Fibroblast of the aortic adventitia (primary cell): Measurements from ENCODE around the gene GALR3. TPM values are rescaled to one million over a fixed set of nuclear protein-coding genes. Genes with fewer than 3 reads are reported as not detected.
A peak's percentile ranks its signal among the peaks of the same experiment; 100 is the strongest.
"Not testable (repeated sequence)": the region's sequence is repeated elsewhere in the genome, so short reads cannot be mapped to it uniquely, and the experiment has no call there.

Experiments used
- DNase-seq: peaks from one replicate; pipeline ENCODE4 v3.0.0-alpha.2; 2010; ENCODE audit warnings: low read depth
- H3K4me3 ChIP-seq: 2 replicates; pipeline ENCODE4 v1.5.1; 2011; ENCODE audit warnings: low read depth, mild to moderate bottlenecking, control low read depth, low read length, moderate library complexity
- CTCF ChIP-seq: IDR thresholded peaks from 2 replicates; pipeline ENCODE4 v1.5.1; 2011; ENCODE audit warnings: mild to moderate bottlenecking, low read length, control low read depth, inconsistent platforms; ENCODE audit not compliant: insufficient read depth
- total RNA-seq: library from RNA; depleted of rRNA; stranded (reverse); fragments of >200 nt; gene quantifications from 2 replicates; pipeline ENCODE4 v1.2.3, GENCODE V29; 2012; ENCODE audit warnings: low replicate concordance

GALR3 gene
- total RNA-seq, 1 donor = not detected

- H3K4me3 ChIP-seq = no peak overlapping the region
- no peak for TF ChIP-seq CTCF
- DNase-seq = no peak
Observed at GRCh38 chr22:37794376-37794775, 28.8 kb upstream of the GALR3 start.

- no peak for TF ChIP-seq CTCF
- H3K4me3 ChIP-seq = no peak overlapping the region
- no peak for DNase-seq
Observed at GRCh38 chr22:37796079-37796478, 27.1 kb upstream of the GALR3 start.

DNA sequence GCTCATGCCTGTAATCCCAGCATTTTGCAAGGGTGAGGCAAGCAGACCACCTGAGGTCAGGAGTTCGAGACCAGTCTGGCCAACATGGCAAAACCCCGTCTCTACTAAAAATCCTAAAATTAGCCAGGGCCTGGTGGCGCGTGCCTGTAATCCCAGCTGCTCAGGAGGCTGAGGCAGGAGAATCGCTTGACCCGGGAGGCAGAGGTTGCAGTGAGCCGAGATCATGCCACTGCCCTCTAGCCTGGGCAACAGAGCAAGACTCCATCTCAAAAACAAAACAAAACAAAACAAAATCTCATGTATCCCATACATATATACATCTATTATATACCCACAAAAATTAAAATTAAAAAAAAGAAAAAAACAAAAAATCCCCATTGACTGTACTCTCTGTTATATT is 25.9 kb upstream of the GALR3 start:
- DNase-seq, H3K4me3 ChIP-seq: not testable (repeated sequence)

GRCh38 chr22:37797874-37798500 is 25.2 kb upstream of the GALR3 start:
- no peak overlapping the region for H3K4me3 ChIP-seq
- DNase-seq = no peak
- TF ChIP-seq CTCF = no peak

GRCh38 chr22:37799979-37800378 is 23.2 kb upstream of the GALR3 start:
- not testable (repeated sequence) for DNase-seq, H3K4me3 ChIP-seq

- DNase-seq = no peak
- TF ChIP-seq CTCF = no peak
- H3K4me3 ChIP-seq = peak overlapping the region; percentile 60
Observed at GRCh38 chr22:37801946-37802309, 21.3 kb upstream of the GALR3 start.

- no peak for DNase-seq
- TF ChIP-seq CTCF = no peak
- H3K4me3 ChIP-seq = peak overlapping the region; percentile 60
Observed at GRCh38 chr22:37802310-37803194, 20.6 kb upstream of the GALR3 start.
